KMS-11 (cell line): ENCODE measurements around the gene ZNF516.

Source experiments
- H2AFZ ChIP-seq: fragments of 200-600 bp; sonication (generic); 2 replicates; pipeline ENCODE4 v1.6.1; 2016; ENCODE audit warnings: antibody characterized with exemption, mixed run types, low read depth
- H3K27ac ChIP-seq: fragments of 200-600 bp; sonication (generic); 2 replicates; pipeline ENCODE4 v1.6.1; 2016; ENCODE audit warnings: mild to moderate bottlenecking, mixed run types
- H3K27me3 ChIP-seq: fragments of 200-600 bp; sonication (generic); 2 replicates; pipeline ENCODE4 v1.6.1; 2017; ENCODE audit warnings: mild to moderate bottlenecking, low read depth, mixed run types, moderate library complexity; ENCODE audit not compliant: insufficient read depth
- H3K36me3 ChIP-seq: fragments of 200-600 bp; sonication (generic); 2 replicates; pipeline ENCODE4 v1.6.1; 2017; ENCODE audit warnings: mild to moderate bottlenecking, mixed run types; ENCODE audit not compliant: insufficient read depth
- H3K4me1 ChIP-seq: fragments of 200-600 bp; sonication (generic); 2 replicates; pipeline ENCODE4 v1.6.1; 2016; ENCODE audit warnings: mild to moderate bottlenecking, low read depth, mixed run types; ENCODE audit not compliant: poor library complexity, severe bottlenecking
- H3K4me2 ChIP-seq: fragments of 200-600 bp; sonication (generic); 2 replicates; pipeline ENCODE4 v1.7.0; 2016; ENCODE audit warnings: mild to moderate bottlenecking, mixed run types
- H3K4me3 ChIP-seq: fragments of 200-600 bp; sonication (generic); IDR thresholded peaks from 2 replicates; pipeline ENCODE4 v1.6.1; 2017; ENCODE audit warnings: low read depth, low read length, mixed read lengths; ENCODE audit not compliant: insufficient read depth
- H3K79me2 ChIP-seq: fragments of 200-600 bp; sonication (generic); 2 replicates; pipeline ENCODE4 v1.6.1; 2016; ENCODE audit warnings: low read depth, mixed run types; ENCODE audit not compliant: insufficient read depth
- H3K9ac ChIP-seq: fragments of 200-600 bp; sonication (generic); 2 replicates; pipeline ENCODE4 v1.6.1; 2016; ENCODE audit warnings: mild to moderate bottlenecking, mixed run types
- H4K20me1 ChIP-seq: fragments of 200-600 bp; sonication (generic); 2 replicates; pipeline ENCODE4 v1.6.1; 2016; ENCODE audit warnings: mild to moderate bottlenecking, mixed run types; ENCODE audit not compliant: insufficient read depth
- CTCF ChIP-seq: fragments of 200-600 bp; sonication (generic); conservative IDR thresholded peaks from 2 replicates; pipeline ENCODE4 v1.6.1; 2017; ENCODE audit warnings: low read depth, mild to moderate bottlenecking, antibody characterized with exemption, low read length, moderate library complexity, mixed read lengths

Gene ZNF516

GRCh38 chr18:76489081-76489480, 6.0 kb downstream of the ZNF516 start:
- no peak overlapping the region for H3K9ac ChIP-seq
- peaks cover 81% of the 10 kb centered on the region for H3K79me2 ChIP-seq
- no peaks in the 10 kb centered on the region for H3K27me3 ChIP-seq
- H3K36me3 ChIP-seq: no peaks in the 10 kb centered on the region
- H3K4me2 ChIP-seq: no peak overlapping the region
- peaks cover 22% of the 10 kb centered on the region for H3K4me1 ChIP-seq
- no peak for TF ChIP-seq CTCF
- H4K20me1 ChIP-seq: peaks cover 10% of the 10 kb centered on the region; the same call in 1 of the 2 replicates
- H2AFZ ChIP-seq: no peak overlapping the region
- no peak overlapping the region for H3K4me3 ChIP-seq
- H3K27ac ChIP-seq: no peak overlapping the region

GRCh38 chr18:76488190-76488589, 6.9 kb downstream of the ZNF516 start:
- Histone ChIP-seq H3K79me2 (peaks cover 82% of the 10 kb centered on the region), H2AFZ (no peak overlapping the region), H3K4me2 (no peak overlapping the region), H3K27me3 (no peaks in the 10 kb centered on the region), H4K20me1 (peaks cover 10% of the 10 kb centered on the region; the same call in 1 of the 2 replicates), H3K4me3 (no peak overlapping the region), H3K9ac (no peak overlapping the region), H3K36me3 (no peaks in the 10 kb centered on the region), H3K27ac (no peak overlapping the region), H3K4me1 (peaks cover 22% of the 10 kb centered on the region)
- TF ChIP-seq CTCF: no peak

- no peak for TF ChIP-seq CTCF
- Histone ChIP-seq H2AFZ (no peak overlapping the region), H4K20me1 (peaks cover 10% of the 10 kb centered on the region; the same call in 1 of the 2 replicates), H3K27ac (no peak overlapping the region), H3K79me2 (peaks cover 87% of the 10 kb centered on the region), H3K36me3 (no peaks in the 10 kb centered on the region), H3K4me1 (peaks cover 22% of the 10 kb centered on the region), H3K9ac (no peak overlapping the region), H3K4me2 (no peak overlapping the region), H3K4me3 (no peak overlapping the region), H3K27me3 (no peaks in the 10 kb centered on the region)
Measured at GRCh38 chr18:76487782-76488181, 7.3 kb downstream of the ZNF516 start.

- Histone ChIP-seq H3K4me3 (no peak overlapping the region), H3K36me3 (no peaks in the 10 kb centered on the region), H3K4me1 (peaks cover 22% of the 10 kb centered on the region), H2AFZ (no peak overlapping the region), H3K4me2 (no peak overlapping the region), H3K79me2 (peaks cover 90% of the 10 kb centered on the region), H4K20me1 (peaks cover 10% of the 10 kb centered on the region; the same call in 1 of the 2 replicates), H3K9ac (no peak overlapping the region), H3K27ac (no peak overlapping the region), H3K27me3 (no peaks in the 10 kb centered on the region)
- TF ChIP-seq CTCF: no peak
Measured at GRCh38 chr18:76487070-76487469, 8.0 kb downstream of the ZNF516 start.

GRCh38 chr18:76486574-76486973, 8.5 kb downstream of the ZNF516 start:
- Histone ChIP-seq H3K79me2 (peaks cover 90% of the 10 kb centered on the region), H4K20me1 (peaks cover 10% of the 10 kb centered on the region; the same call in 1 of the 2 replicates), H3K27me3 (no peaks in the 10 kb centered on the region), H3K9ac (no peak overlapping the region), H3K4me3 (no peak overlapping the region), H3K27ac (no peak overlapping the region), H2AFZ (no peak overlapping the region), H3K4me1 (peaks cover 22% of the 10 kb centered on the region), H3K4me2 (no peak overlapping the region), H3K36me3 (no peaks in the 10 kb centered on the region)
- TF ChIP-seq CTCF: no peak
